NCI-H187 treated with DMSO at 0.1 percent for 48 hours (cell line): ENCODE results near the gene FRAS1.
A peak's percentile ranks its signal among the peaks of the same experiment; 100 is the strongest.
"Not testable (repeated sequence)": the region's sequence is repeated elsewhere in the genome, so short reads cannot be mapped to it uniquely, and the experiment has no call there.

Experiments
- DNase-seq: peaks from one replicate; lab custom pipeline; 2025; lab: John Stamatoyannopoulos, UW

Gene FRAS1, protein sequence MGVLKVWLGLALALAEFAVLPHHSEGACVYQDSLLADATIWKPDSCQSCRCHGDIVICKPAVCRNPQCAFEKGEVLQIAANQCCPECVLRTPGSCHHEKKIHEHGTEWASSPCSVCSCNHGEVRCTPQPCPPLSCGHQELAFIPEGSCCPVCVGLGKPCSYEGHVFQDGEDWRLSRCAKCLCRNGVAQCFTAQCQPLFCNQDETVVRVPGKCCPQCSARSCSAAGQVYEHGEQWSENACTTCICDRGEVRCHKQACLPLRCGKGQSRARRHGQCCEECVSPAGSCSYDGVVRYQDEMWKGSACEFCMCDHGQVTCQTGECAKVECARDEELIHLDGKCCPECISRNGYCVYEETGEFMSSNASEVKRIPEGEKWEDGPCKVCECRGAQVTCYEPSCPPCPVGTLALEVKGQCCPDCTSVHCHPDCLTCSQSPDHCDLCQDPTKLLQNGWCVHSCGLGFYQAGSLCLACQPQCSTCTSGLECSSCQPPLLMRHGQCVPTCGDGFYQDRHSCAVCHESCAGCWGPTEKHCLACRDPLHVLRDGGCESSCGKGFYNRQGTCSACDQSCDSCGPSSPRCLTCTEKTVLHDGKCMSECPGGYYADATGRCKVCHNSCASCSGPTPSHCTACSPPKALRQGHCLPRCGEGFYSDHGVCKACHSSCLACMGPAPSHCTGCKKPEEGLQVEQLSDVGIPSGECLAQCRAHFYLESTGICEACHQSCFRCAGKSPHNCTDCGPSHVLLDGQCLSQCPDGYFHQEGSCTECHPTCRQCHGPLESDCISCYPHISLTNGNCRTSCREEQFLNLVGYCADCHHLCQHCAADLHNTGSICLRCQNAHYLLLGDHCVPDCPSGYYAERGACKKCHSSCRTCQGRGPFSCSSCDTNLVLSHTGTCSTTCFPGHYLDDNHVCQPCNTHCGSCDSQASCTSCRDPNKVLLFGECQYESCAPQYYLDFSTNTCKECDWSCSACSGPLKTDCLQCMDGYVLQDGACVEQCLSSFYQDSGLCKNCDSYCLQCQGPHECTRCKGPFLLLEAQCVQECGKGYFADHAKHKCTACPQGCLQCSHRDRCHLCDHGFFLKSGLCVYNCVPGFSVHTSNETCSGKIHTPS (N-terminal part only)

DNA sequence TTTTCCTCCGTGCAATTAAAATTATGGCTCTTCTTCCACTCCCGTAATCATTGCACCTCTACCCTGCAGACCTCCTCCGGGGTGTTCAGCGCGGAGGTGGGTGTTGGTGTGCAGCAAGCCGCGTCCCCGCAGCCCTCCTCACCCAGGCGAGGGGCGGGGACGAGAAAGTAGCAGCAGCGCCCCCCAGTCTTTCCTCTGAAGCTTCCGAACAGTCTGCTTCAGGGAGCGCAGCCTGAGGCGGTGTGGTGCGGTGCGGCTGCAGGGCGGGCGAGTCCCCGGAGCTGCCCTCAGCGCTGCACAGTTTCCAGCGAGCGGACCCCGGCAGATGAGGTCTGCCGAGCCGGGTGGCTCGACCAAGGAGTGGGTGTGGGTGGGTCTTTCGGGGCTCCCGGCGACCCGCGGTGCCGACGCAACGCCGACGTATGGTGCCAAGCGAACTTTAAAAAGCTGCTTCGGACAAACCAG is at the start of gene FRAS1:
Gene FRAS1, plus strand, starts transcription at position 189 of the 465 bp plus-strand sequence. CDS start 687 bp downstream, outside the sequence.
- DNase-seq, result no peak

DNA sequence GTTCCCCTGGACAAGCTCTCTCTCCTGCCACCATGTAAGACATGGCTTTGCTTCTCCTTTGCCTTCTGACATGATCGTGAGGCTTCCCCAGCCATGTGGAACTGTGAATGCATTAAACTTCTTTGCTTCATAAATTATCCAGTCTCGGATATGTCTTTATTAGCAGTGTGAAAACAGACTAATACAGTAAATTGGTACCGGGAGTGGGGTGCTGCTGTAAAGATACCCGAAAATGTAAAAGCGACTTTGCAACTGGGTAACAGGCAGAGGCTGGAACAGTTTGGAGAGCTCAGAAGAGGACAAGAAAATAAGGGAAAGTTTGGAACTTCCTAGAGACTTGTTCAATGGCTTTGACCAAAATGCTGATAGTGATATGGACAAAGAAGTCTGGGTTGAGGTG is 46.1 kb upstream of the FRAS1 start:
- not testable (repeated sequence) for DNase-seq

DNA sequence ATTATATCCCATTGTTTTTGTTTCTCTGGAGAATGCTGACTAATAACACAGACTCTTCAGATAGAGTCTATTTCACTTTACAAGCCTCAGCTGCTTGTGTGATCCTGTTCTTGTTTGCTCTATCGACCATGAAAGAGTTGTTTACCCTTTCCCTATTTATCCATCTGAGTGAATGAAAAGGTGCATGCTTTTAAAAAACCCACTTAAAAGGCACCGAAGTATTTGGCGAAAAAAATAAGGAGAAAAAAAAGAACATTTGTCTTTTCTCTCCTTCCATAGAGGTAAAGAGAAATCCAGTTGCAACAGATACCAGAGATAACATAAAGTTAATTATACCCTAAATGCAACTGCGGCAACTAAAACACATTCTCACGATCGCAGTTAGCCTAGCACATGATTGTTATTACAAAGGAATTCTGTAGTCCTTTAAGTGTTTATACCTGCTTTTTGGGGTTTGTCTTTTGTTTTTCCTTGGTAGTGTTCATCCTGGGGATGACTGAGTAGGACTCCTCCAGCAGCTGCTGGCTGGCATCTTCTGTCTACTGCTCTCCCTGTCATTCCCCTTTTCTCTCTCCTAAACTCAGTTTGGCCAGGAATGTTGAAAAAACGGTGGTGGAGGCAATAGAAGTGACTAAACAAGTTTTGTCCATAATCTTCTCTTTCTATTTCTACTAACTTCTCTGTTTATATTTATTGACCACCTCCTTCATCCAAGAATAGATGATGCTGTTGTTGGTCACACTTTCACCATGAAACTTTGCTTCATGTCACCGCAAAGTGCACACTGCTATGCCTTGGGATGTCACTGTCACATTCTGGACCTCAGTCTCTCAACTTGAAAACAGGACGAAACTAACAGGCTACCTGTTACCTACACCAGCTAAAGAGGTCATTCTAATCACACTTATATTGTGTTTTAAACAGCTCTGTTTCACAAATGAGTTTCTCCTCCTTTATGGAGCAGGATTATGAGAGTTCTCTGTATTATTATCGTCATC is 41.9 kb upstream of the FRAS1 start:
- peak; percentile 84 for DNase-seq

DNA sequence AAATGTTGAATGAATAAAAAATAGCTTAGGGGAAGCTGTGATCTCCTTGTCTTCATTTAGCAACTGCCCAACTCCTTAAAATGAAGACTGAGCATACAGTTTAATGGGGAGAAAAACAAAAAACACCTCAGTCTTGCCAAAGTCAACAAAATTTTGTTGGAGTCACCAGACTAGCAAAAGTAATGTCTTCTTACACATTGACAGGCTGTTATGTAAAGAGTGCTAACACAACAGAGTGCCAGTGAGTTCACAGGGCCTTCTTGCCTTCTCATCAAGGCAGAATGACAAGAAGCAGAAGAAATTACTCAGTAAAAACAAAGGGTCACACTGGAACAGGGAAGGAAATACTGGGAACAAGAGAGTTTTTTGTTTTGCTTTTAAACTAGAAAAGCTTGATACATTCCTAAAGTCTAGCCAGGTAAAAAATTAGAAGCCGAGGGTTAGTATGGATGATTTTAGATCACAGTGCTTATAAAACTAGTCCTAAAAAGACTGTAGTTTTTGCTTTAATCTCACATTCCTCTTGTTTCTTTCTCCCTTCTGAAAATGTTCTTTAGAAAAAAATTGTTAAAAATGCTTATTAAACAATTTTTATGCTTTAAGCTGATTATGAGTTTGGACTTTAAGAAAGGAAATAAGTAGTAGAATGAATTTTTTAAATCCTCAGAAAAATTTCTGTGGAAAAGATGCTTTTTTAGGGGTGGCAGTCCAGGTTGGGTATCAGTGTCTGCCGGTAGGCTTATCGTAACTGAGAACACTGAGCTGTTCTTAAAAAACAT is 38.7 kb upstream of the FRAS1 start:
- no peak for DNase-seq

DNA sequence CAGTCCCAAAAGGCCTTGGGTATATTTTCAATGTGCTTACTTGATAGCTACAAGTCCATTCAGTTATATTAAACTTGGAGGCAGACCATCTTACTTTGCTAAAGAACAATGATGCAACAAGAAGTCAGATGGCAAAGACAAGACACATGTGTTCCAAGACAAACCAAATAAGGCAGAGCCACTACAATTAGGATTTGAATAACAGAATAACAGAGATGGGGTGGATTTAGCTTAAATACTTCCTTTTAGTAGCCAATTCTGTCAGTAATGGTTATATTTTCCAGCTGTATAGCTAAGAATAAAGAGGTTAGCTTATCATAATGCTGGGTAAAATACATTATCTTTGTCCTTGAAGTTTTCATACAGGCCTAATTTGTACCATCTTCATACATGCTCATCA is 37.7 kb upstream of the FRAS1 start:
- no peak for DNase-seq

DNA sequence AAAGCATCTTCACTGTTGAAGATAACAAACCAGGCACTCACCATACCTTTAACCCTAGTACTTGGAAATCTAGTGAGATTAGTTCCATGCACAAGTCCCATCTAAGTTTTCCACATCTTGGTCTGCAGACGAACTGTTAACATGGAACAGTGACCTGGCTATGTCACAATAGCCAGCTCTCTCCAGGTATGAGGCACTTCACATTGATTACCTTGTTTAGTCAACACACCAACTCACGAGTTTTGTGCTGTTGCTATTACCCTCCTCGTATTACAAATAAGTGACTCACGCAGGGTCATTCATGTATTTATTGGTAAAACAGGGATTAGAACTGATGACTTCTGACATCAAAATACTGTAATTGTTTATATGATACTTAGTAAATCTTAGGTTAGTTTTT is 36.4 kb upstream of the FRAS1 start:
- DNase-seq, result no peak

DNA sequence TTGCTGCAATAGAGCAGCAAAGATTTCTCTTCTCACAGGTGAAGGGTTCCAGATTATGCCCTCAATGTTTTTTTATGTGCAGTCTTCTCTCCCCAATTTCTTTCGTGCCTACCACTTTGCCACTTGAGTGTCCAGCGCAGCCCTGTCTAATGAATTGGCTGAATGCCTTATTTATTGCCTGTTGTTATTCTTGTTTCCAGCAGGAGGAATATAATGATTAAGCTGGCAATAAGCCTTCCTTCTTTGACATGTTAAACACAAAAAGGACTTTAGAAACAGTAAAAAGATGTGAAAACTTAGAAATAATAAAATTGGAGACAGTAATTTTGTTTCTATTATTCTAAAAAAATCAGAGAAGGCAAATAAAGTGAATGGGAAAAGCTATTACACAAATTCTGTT is 34.6 kb upstream of the FRAS1 start:
- no peak for DNase-seq

DNA sequence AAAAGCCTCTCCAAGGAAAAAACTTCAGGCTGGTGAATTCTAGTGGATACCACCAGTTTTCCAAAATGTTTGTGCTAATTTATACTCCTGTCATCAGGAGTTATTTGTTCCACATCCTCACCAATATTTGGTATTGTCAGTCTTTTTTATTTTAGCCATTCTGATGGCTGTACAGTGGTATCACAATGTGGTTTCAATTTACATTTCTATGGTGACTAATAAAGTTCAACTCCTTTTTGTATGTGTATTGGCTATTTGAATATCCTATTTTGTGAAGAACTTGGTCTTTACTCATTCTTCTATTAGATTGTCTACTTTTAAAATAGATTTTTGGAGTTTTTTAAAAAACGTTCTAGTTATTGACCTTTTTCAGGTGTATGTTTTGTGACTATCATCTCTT is 33.0 kb upstream of the FRAS1 start:
- no peak for DNase-seq

DNA sequence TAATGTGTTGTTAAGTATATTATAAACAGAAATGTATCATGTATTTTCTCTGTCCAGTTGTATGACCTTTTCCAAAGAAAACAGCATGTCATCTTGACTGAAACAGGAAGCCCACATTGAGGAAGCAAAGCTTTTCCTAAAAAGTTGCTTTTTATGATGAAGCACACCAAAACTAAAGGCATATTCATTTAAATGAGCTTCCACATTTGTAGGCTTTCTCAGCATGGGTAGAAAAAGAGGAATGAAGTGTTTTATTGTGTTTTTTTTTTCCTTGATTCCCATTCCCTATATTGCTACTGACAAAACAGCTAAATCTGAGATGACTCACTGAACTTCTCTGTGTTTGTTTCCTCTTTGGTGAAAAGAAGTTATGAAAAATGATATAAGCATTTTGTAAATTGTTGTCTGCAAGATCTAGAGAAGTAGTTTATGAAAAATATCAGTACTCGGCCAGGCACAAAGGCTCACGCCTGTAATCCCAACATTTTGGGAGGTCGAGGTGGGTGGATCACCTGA is 32.5 kb upstream of the FRAS1 start:
- DNase-seq, result no peak

DNA sequence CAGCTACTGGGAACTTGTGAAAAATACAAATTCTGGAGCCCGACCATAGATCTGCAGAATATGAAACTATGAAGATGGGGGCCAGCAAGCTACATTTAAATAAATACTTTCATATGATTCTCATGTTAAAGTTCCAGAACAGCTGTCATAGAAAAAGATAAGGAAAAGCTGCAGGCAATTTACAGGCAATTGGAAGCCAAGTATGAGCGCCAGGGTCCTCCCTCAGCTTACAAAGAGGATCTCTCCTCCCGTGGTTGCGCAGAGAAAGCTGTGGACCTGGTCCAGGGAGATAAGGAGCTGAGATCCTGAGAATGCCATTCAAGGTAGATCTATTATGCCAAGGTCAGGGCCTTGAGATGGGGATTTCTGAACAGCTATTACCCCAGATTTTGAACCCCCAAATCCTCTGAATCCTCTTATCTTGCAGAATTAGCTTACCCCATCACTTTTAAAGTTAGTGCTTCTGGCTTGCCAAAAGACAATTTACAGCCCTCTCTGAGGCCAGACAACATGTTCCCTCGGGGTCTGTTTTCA is 25.6 kb upstream of the FRAS1 start:
- no peak for DNase-seq

DNA sequence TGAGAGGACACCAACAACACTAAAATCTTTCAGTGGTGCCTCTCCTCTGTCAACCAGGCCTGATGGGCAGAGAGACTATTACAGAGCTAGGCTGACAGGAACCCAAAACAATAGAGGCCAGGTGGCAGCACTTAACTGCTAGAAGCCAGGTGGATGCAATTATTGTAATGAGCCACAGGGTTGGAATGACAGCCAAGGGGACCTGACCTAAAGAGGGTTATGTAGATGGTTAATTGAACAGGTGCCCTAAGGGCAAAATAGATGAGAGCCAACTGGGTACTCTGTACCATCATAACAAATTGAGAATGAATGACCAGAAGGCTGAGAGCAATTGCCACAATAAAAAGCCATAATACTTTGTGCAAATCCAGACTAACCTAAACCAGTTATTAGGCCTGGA is 24.7 kb upstream of the FRAS1 start:
- DNase-seq, result peak; percentile 86

DNA sequence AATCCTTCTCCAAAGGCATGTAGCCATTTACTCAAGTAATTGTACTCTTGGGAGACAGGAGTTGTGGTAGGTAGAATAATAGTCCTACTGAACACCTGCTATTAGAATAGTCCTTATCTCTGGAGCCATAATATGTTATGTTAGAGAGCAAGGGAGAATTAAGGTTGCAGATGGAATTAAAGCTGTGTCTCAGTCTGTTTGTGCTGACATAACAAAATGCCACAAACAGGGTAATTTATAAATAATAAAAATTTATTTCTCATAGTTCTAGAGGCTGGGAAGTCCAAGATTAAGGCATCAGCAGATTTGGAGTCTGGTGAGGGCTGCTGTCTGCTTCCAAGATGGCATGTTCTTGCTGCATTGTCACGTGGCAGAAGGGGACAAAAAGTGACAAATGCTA is 24.2 kb upstream of the FRAS1 start:
- no peak for DNase-seq

DNA sequence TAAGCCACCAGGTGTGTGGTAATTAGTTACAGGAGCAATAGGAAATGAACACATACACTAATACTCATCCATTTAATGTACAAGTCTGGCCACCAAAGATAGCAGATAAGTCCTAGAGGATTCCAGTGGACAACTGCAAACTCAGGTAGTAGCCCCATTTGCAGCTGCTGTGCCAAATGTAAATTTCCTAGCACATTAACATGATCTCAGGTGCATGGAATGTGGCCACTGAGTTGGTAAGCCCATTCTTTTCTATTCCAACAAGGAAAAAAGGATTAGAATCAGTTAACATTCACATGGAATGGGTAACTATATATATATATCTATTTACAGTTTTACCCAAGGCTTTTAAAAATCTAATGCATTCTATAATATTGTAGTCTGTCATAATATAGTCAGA is 23.3 kb upstream of the FRAS1 start:
- DNase-seq, result no peak

DNA sequence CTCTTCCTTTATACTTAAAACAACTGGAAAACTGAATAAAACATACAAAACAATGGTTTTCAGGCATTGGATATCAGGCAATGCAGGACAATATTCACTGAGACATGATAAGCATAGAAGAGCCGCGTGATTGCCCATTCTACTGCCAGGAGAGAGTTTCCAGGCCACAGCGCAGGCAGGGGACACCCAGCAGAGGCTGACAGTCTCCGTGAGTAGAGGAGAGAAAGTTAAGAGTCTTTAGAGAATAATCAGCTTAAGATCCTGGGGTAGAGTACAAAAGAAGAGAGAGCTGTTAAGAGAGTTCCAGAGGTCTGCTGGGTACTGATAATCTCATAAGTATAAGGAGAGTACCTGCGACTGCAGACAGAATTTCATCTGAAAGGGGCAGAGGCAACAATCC is 18.4 kb upstream of the FRAS1 start:
- DNase-seq, result no peak

DNA sequence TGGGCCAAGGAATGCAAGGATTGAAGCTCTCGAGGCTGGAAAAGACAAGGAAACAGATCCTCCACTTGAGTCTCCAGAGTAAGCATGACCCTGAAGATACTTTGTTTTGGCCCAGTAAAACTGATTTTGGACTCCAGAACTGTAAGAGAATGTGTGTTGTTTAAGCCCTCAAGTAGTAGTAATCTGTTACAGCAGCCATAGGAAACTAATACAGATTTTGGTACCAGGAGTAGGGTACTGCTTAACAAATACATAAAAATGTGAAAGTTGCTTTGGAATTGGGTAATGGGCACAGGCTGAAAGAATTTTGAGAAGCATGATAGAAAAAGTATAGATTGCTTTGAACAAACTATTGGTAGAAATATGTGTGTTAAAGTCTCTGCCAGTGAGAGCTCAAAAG is 17.4 kb upstream of the FRAS1 start:
- no peak for DNase-seq

DNA sequence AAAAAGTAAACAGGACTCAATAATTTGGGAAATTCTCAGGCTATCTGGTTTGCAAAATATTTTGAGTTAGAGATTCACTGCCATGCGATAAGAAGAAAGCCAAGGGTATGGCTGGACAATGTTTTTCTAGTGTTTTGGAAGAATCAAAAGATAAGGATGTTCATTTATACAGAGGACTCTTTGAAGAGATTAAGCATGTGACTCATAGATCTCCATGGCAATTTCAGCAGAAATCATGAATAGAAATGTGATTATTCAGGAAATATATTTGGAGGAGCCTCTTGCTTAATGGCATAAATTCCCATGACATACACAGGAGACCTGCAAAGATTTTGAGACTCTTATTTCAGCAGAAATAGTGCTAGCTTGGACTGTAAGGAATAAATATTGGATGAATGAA is 16.7 kb upstream of the FRAS1 start:
- no peak for DNase-seq

DNA sequence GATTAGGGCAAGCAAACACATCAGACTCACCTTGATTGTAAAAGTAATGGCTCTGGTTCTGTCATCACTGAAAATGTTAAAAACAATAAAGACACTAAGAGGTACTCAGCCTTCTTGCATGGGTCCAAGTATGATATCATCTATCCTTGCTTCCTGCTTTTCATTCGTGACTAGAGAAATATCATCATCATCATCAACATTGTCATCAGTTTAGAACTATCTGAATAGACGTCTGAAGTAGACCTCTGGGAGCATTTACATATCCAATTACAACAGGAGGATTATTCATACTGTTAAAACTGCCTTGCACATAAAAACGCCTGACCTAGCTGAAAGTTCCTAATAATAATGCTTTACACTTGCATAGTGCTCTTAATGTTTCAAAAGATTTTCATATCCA is 9.8 kb upstream of the FRAS1 start:
- DNase-seq, result no peak

DNA sequence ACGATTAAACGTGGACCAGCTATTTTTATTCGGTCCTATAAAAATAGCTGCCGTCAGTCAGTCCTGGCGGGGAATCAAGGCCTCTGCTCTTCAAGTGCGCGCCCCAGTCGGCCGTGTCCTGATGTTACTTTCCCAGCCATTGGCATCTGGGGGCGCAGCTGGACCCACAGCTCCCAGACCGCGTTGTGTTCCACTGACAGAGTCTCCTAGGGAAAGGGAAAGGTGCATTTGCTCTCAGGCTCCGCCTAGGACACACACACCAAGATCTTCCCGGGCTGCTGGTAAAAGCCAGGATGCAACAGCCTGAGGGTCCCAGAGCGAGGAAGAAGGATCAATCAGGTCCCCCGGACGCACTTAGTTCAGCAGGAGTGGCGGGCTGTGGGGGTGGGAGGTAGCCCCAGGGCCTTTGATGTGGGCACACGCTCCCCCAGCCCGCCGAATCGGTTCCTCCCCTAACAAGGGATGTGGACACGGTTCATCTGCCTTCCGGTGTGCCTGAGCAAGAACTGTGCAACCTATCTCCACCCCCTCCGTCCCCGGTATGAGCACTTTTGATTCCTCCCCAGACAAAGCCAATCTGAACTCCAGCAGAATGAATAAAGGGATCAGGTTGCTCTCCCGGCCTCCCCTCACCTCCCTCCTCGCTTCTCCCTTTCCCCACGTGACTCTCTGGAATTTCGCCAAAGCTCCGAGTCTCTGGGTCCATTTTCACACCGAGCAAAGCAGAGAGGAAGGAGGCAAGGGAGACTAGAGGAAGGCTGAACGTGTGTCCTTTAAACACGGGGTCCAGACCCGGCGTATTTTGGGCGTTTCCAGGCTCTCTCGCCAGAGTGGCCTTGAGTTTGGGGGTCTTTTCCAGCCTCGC is 626 bp upstream of the FRAS1 start:
- DNase-seq, result peak; percentile 95
